Lower lobe of right lung (tissue), 2 donors: ENCODE data around the gene ZNF503. TPM values are rescaled to one million over a fixed set of nuclear protein-coding genes. Genes with fewer than 3 reads are reported as not detected.

Experiments
- ATAC-seq, 2 donors: fragments of 200-7000 bp; cut with Tn5 transposase; one replicate each; pipeline ENCODE4 v1.9.1; 2020 to 2022; ENCODE audit warnings: mild to moderate bottlenecking in 2 of 2, moderate library complexity in 2 of 2
- DNase-seq: peaks from one replicate; pipeline ENCODE4 v3.0.0-alpha.2; 2020
- H3K27ac ChIP-seq: fragments of 200-600 bp; one replicate; pipeline ENCODE4 v1.8.0; 2022
- H3K27me3 ChIP-seq: fragments of 200-600 bp; one replicate; pipeline ENCODE4 v1.8.0; 2022; ENCODE audit warnings: low read depth
- H3K36me3 ChIP-seq: fragments of 200-600 bp; one replicate; pipeline ENCODE4 v1.8.0; 2022; ENCODE audit warnings: mild to moderate bottlenecking
- H3K4me1 ChIP-seq: fragments of 200-600 bp; one replicate; pipeline ENCODE4 v1.8.0; 2022
- H3K4me3 ChIP-seq: fragments of 200-600 bp; one replicate; pipeline ENCODE4 v1.8.0; 2022; ENCODE audit warnings: mild to moderate bottlenecking
- H3K9me3 ChIP-seq: fragments of 200-600 bp; one replicate; pipeline ENCODE4 v1.8.0; 2022
- CTCF ChIP-seq: fragments of 200-600 bp; IDR thresholded peaks from one replicate; pipeline ENCODE4 v1.8.0; 2022; ENCODE audit warnings: antibody characterized with exemption, mild to moderate bottlenecking
- intact Hi-C: fragments of 100-400 bp; cut with DNase I; formaldehyde crosslinking; loops from one replicate; pipeline ENCODE4 v1.11.0; 2022
- total RNA-seq: library from RNA; stranded (reverse); fragmentation: NEBNext Ultra II Directional; extraction: Animal tissue kit (Norgen Biotek cat#: 25700); gene quantifications from one replicate; pipeline ENCODE4 v1.2.1, GENCODE V29; 2021
- donor health status: DM: no; HTN: yes; CAD: no; lungs with severe emphysema.

ZNF503 gene
- total RNA-seq, 1 donor from 2014 or later = 28.3 TPM

DNA sequence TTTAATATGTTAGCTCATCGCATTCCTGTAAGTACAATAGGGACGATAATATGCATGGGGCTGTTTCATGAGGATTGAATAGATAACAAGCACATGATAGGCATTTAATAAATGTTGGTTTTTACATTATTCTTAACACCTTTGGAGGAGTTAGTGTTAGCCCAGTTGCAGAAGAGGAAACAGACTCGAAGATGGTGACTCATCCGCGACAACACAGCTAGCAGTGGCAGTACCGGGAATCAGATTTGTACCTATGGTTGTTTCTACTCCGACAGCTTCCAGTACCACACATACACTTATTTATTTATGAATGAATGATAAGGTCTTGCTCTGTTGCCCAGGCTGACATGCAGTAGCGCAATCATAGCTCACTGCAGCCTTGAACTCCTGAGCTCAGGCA, 32.7 kb upstream of the ZNF503 start:
- Histone ChIP-seq H3K4me3 (no peak overlapping the region), H3K4me1 (peaks cover 29% of the 10 kb centered on the region), H3K36me3 (peaks cover 13% of the 10 kb centered on the region), H3K27me3 (no peaks in the 10 kb centered on the region), H3K27ac (no peak overlapping the region), H3K9me3 (no peaks in the 10 kb centered on the region)
- no peak for DNase-seq
- TF ChIP-seq CTCF = no peak
- ATAC-seq = no peak
- intact Hi-C loops = no loop called here

DNA sequence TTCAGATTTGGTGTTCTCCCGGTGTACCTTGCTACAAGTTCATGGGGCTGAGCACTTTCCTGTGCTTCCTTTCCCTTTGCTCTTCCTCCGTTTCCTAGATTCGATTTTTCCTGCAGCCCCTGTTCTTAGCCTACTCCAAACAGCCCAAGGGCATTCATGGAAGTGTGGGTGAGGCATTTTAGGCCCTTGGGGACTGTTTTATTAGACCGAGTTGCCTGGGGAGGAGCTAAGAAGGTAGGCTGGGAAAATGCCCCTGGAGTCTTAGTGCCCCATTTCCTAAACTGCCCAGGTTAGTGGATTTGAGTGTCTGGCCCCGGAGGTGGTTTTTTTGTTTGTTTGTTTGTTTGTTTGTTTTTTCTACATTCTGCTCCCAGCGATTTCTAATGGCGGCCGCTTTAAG, 31.7 kb upstream of the ZNF503 start:
- Histone ChIP-seq H3K27ac (no peak overlapping the region), H3K9me3 (no peaks in the 10 kb centered on the region), H3K27me3 (no peaks in the 10 kb centered on the region), H3K4me1 (peaks cover 40% of the 10 kb centered on the region), H3K4me3 (no peak overlapping the region), H3K36me3 (peaks cover 4% of the 10 kb centered on the region)
- ATAC-seq = no peak
- intact Hi-C loops = no loop called here
- no peak for TF ChIP-seq CTCF
- no peak for DNase-seq

- Histone ChIP-seq H3K9me3 (no peaks in the 10 kb centered on the region), H3K4me3 (peak overlapping the region; percentile 78), H3K36me3 (no peaks in the 10 kb centered on the region), H3K27ac (no peak overlapping the region), H3K4me1 (peaks cover 45% of the 10 kb centered on the region), H3K27me3 (no peaks in the 10 kb centered on the region)
- TF ChIP-seq CTCF = no peak
- DNase-seq = no peak
- intact Hi-C loops = no loop called here
- ATAC-seq = no peak
Observed at GRCh38 chr10:75432763-75433162, 31.2 kb upstream of the ZNF503 start.

DNA sequence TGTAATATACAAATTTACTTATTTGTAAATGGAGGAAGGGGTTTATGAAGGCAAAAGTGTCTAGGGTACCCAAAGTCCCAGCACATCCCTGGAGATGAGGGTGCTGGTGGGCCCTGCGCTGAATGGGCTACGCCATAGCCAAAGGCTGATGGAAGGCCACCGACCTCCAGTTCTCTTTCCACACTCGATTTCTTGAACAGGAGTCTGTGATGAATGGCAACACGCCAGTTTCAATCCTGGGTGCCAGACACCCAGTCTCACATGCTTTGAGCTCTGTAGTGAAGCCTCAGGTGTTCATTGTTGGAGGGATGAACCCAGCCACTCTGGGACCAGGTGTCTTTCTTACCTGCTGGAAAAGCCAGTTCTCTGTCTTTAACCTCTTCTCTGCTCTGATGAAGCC, 30.6 kb upstream of the ZNF503 start:
- Histone ChIP-seq H3K27me3 (no peaks in the 10 kb centered on the region), H3K36me3 (no peaks in the 10 kb centered on the region), H3K9me3 (no peaks in the 10 kb centered on the region), H3K27ac (peak overlapping the region; percentile 91), H3K4me3 (peak overlapping the region; percentile 78), H3K4me1 (peaks cover 51% of the 10 kb centered on the region)
- no peak for TF ChIP-seq CTCF
- intact Hi-C loops = no loop called here
- ATAC-seq (no peak), DNase-seq (no peak)

- H3K27ac ChIP-seq = peak within 1 kb of the TSS; percentile 91
- H3K9me3 ChIP-seq = no peaks in the 10 kb centered on the region
- peak; percentile 79 to 82 for ATAC-seq
- intact Hi-C loops = no loop called here
- peak within 1 kb of the TSS; percentile 78 for H3K4me3 ChIP-seq
- no peaks in the 10 kb centered on the region for H3K36me3 ChIP-seq
- DNase-seq = peak; percentile 78
- no peaks in the 10 kb centered on the region for H3K27me3 ChIP-seq
- peaks cover 58% of the 10 kb centered on the region for H3K4me1 ChIP-seq
- no peak for TF ChIP-seq CTCF
Observed at GRCh38 chr10:75431180-75432111, 29.9 kb upstream of the ZNF503 start, which contains the start of gene LRMDA. Gene LRMDA (plus strand): TSS chr10:75431624.
